ENCODE data around the gene POU6F2.

GRCh38 chr7:39294022-39294421 is 316.3 kb downstream of the POU6F2 start:
- no peak for TF ChIP-seq CTCF (IDR thresholded peaks at IDR 0.05 in 2 of 3, conservative IDR thresholded peaks at IDR 0.05 in 1 of 3; ENCODE audit: borderline replicate concordance in 1 of 3, insufficient read depth in 1 of 3, low read depth in 2 of 3, low read length in 2 of 3)
- no peak for TF ChIP-seq EZH2 (IDR thresholded peaks at IDR 0.05)
- no peak for TF ChIP-seq EZH2phosphoT487 (IDR thresholded peaks at IDR 0.05; ENCODE audit: borderline replicate concordance)
- no peak for TF ChIP-seq JUND (IDR thresholded peaks at IDR 0.05)
- no peak for TF ChIP-seq YY1 (IDR thresholded peaks at IDR 0.05; ENCODE audit: extremely low read depth, insufficient replicate concordance, low read depth, low read length)
- no peak for TF ChIP-seq POLR2AphosphoS5 (IDR thresholded peaks at IDR 0.05; ENCODE audit: low read depth, low read length)
- TF ChIP-seq ELF1 (IDR thresholded peaks at IDR 0.05; ENCODE audit: borderline replicate concordance, low read depth): no peak
- TF ChIP-seq POLR2A (IDR thresholded peaks at IDR 0.05; ENCODE audit: borderline replicate concordance, extremely low read depth, insufficient read depth, insufficient read length): no peak
- TF ChIP-seq, protein P1, sequence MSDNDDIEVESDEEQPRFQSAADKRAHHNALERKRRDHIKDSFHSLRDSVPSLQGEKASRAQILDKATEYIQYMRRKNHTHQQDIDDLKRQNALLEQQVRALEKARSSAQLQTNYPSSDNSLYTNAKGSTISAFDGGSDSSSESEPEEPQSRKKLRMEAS (IDR thresholded peaks at IDR 0.05): no peak
- no peak for TF ChIP-seq RAD21 (IDR thresholded peaks at IDR 0.05; ENCODE audit: low read depth)
- TF ChIP-seq, protein P2, sequence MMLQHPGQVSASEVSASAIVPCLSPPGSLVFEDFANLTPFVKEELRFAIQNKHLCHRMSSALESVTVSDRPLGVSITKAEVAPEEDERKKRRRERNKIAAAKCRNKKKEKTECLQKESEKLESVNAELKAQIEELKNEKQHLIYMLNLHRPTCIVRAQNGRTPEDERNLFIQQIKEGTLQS (IDR thresholded peaks at IDR 0.05): no peak
- no peak for TF ChIP-seq REST (IDR thresholded peaks at IDR 0.05; ENCODE audit: low read depth)
